ENCODE data around the gene NRIP2.

Gene NRIP2

DNA sequence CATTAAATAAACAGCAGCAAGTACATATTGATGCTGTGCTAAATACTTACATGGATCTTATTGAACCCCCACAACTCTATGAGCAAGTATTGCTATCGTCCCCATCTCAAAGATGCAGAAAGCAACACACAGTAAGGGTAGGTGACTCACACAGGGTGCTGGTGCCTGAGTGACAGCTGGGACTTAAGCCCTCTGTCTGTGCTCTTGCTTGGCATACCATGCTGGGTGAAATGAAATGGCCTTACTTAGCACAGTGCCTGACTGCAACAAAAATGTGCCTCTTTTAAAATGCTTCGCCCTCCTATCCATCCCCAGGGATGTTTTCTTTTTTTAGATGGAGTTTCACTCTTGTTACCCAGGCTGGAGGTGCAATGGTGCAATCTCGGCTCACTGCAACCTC lies 21.2 kb upstream of the NRIP2 start:
- DNase-seq (ENCODE audit: low spot score), result no peak
- TF ChIP-seq, protein P1, sequence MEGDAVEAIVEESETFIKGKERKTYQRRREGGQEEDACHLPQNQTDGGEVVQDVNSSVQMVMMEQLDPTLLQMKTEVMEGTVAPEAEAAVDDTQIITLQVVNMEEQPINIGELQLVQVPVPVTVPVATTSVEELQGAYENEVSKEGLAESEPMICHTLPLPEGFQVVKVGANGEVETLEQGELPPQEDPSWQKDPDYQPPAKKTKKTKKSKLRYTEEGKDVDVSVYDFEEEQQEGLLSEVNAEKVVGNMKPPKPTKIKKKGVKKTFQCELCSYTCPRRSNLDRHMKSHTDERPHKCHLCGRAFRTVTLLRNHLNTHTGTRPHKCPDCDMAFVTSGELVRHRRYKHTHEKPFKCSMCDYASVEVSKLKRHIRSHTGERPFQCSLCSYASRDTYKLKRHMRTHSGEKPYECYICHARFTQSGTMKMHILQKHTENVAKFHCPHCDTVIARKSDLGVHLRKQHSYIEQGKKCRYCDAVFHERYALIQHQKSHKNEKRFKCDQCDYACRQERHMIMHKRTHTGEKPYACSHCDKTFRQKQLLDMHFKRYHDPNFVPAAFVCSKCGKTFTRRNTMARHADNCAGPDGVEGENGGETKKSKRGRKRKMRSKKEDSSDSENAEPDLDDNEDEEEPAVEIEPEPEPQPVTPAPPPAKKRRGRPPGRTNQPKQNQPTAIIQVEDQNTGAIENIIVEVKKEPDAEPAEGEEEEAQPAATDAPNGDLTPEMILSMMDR (IDR thresholded peaks at IDR 0.05), result no peak
- Histone ChIP-seq H3K27ac (peak overlapping the region in 1 of 2 donors; percentile 62), H3K4me3 (no peak overlapping the region)

DNA sequence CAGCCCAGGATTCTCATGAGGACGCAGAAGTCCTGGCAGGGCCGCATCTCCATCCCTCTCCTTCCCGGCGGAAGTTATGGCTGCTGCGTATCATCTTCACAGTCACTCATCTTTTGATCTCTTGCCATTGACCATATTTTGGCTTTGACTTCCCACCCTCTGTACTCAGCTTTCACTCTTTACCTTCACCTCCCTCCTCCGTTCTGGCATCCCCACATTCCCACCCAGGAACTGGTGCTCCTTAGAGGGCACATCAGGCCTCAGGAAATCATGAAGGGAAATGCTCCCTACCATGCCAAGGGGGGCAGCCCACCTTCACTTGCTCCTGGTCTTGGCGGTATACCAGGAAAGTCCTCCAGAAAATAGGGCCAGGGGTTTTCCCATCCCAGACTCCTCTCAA lies 20.7 kb upstream of the NRIP2 start:
- H3K4me3 ChIP-seq, result no peak overlapping the region
- no peak for DNase-seq (ENCODE audit: low spot score)
- H3K27ac ChIP-seq, result peak overlapping the region in 1 of 2 donors; percentile 62
- TF ChIP-seq, protein P1 (IDR thresholded peaks at IDR 0.05), result no peak

DNA sequence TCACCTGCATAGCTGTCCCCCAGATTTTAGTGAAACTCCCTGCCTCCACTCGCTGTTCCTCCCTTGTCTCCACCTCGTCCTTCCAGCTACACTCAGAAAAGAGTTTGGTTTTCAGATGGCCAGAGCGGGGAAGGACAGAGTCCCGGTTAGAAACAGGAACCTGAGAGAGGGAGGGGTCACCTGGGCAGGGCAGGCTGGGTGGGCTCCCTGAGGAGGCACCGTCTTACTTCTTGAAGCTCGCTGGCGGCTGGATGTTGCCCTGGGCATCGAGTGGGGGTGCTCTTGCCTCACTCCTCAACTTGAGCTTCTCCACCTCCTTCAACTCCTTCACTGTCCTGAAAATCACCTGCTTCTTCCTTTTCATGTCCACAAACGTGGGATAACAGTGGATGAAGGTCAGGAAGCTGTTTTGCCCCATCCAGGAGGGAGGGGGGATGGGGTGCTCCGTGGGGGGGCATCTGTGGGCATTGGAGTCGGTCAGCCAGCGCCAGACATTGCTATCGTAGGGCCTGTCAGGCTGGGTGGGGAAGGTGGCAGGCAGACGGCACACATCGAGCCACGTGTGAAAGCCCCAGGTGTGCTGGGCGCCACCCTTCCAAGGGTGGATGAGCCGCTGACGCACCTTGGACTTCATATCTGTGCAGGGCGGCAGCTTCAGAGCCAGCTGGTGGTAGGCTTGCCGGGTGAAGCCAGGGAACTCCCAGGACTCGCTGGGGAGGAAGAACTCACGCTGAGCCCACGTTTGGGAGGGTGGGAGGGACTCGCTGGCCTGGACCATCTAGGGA lies 20.0 kb upstream of the NRIP2 start:
- DNase-seq (ENCODE audit: low spot score), result no peak
- TF ChIP-seq, protein P1 (IDR thresholded peaks at IDR 0.05), result no peak
- Histone ChIP-seq H3K27ac (peak overlapping the region in 1 of 2 donors; percentile 62), H3K4me3 (no peak overlapping the region)

DNA sequence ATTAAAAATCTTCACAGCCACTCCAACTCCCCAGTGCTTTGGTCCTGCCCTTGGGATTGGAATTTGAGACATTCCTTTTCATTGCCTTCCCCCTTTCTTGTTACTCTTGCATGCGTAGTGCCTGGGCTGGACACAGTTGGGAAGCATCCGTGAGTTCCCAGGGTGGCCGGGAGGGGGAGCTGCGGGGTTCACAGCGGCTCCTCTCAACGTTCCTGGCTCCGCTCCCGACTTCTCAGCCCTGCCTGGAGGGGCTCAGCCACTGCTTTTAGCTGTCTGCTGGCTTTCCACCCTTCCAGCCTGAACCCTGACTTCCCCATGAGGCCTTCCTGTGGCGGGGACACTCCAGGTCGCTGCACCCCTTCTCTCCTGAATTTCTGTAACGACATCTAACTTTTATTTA lies 18.8 kb upstream of the NRIP2 start:
- no peak overlapping the region for H3K27ac ChIP-seq
- TF ChIP-seq, protein P1 (IDR thresholded peaks at IDR 0.05), result peak; percentile 78
- DNase-seq (ENCODE audit: low spot score), result no peak
- no peak overlapping the region for H3K4me3 ChIP-seq

DNA sequence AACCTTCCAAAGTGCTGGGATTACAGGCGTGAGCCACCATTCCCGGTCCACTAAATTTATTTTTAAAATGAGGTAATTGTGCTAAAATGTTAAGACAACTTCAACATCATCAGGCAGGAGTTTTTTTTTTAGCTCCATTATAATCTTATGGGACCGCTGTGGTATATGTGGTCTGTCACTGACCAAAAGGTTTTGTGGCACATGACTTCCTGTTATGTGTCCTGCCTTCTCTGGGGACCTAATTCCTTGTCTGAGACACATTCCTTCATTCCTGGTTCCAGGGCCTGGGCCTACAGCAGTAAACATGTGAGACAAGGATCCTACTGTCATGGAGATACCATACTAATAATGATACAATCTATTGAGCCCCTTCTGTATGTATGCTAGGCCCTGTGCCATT lies 17.1 kb upstream of the NRIP2 start:
- TF ChIP-seq, protein P1 (IDR thresholded peaks at IDR 0.05), result no peak
- Histone ChIP-seq H3K27ac (no peak overlapping the region), H3K4me3 (no peak overlapping the region)
- no peak for DNase-seq (ENCODE audit: low spot score)

DNA sequence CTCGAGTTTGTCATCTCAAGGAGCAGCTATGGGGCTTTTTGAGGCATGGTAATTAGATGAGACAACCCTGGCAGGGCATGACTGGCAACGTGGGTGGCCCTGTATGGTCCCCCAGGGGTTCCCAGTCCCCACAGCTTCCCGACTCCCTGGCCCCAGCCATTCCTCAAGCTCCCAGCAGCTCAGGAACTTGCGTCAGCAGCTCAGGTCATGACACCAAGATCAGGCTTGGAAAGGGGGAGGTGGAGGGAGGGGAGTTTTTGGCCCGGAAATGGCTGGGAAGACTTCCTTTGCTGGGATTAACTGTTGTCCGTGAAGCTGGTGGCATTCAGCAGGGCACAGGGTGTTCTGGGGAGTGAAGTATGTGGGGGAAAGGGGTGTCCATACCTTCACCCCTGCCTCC lies 10.4 kb upstream of the NRIP2 start:
- peak; percentile 83 for DNase-seq (ENCODE audit: low spot score)
- TF ChIP-seq, protein P1 (IDR thresholded peaks at IDR 0.05), result no peak
- Histone ChIP-seq H3K27ac (peak overlapping the region; percentile 61 to 77), H3K4me3 (no peak overlapping the region)

DNA sequence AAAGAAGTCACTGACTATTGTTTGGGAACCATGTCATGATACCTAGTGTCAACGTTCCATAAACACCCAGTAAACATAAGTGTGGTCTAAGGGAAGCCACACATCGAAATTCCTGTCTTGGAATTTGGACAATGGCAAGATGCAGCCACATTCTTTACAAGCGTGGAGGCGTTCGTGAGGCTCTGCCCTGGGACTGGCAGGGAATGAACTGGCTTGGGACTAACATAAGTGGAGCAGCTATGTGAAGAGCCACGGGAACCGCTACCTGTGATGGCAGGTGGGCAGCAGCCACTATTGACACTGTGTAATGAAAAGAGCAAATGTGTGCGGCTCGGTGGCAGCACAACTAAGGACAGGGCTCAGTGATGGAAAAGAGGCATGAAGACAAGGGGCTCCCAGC lies 10.0 kb upstream of the NRIP2 start:
- TF ChIP-seq, protein P1 (IDR thresholded peaks at IDR 0.05), result no peak
- Histone ChIP-seq H3K27ac (peak overlapping the region; percentile 61 to 77), H3K4me3 (no peak overlapping the region)
- no peak for DNase-seq (ENCODE audit: low spot score)

Measured in coronary artery (tissue), 2 donors.